PC-9 (cell line): ENCODE data around the gene INO80E.

ENCODE experiments used
- CTCF ChIP-seq: fragments of 200-600 bp; sonication (generic); conservative IDR thresholded peaks from 2 replicates; pipeline ENCODE4 v1.6.1; 2017; ENCODE audit warnings: mixed run types, antibody characterized with exemption, mild to moderate bottlenecking, moderate library complexity
- EZH2 ChIP-seq: fragments of 200-600 bp; sonication (generic); IDR thresholded peaks from 2 replicates; pipeline ENCODE4 v1.8.0; 2017; ENCODE audit warnings: antibody characterized with exemption, low read depth

- no peak for TF ChIP-seq CTCF
- no peak for TF ChIP-seq EZH2
Observed at GRCh38 chr16:30030841-30031413, 34.9 kb downstream of the INO80E start, which contains the start of gene TLCD3B.
